ENCODE measurements around the gene HS3ST5.
"Not testable (repeated sequence)": the region's sequence is repeated elsewhere in the genome, so short reads cannot be mapped to it uniquely, and the experiment has no call there.

Gene HS3ST5

DNA sequence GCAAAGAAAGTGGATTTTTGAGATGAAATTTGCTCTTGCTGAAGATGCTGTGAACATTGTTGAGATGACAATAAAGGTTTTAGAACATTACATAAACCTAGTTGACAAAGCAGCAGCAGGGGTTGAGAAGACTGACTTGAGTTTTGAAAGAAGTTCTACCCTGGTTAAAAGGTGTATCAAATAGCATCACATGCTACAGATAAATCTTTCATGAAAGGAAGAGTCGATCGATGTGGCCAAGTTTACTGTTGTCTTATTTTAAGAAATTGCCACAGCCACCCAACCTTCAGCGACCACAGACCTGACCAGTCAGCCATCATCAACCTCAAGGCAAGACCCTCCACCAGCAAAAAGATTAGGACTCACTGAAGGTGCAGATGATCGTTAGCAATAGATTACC, 155.3 kb downstream of the HS3ST5 start:
- DNase-seq, result no peak

DNA sequence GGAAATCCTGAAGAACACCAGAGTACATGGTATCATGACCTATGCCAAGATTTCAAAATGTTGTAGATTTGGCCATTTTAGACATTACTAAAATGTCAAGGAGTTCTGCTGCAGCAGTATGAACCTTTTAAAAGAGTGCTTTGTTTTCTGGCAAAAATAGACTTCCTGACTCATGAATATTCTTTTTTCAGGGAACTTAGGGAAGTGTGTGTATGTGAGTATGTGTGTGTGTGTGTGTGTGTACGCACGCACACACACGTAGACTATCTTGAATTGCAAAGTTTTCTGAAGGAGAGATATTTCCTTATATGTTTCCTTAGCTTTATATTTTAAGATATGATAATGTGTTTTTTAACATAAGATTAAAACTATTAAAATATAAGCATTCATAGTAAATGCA, 161.2 kb downstream of the HS3ST5 start:
- DNase-seq, result no peak

DNA sequence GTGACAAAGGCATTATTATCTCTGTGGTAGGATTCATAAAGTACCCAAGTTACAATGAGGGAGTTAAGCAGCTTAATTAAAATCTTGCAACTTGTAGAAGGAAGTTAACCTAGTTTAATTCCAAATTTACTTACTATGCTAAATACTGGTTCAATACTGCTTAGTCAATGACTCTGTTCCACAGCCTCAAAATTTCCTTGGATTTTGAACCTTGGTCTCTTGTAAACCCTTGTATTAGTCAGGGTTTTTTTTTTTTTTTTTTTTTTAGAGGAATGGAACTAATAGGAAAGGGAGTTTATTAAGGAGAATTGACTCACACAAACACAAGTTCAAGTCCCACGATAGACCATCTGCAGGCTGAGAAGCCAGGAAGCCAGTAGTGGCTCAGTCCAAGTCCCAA, 163.4 kb downstream of the HS3ST5 start:
- DNase-seq, result no peak

DNA sequence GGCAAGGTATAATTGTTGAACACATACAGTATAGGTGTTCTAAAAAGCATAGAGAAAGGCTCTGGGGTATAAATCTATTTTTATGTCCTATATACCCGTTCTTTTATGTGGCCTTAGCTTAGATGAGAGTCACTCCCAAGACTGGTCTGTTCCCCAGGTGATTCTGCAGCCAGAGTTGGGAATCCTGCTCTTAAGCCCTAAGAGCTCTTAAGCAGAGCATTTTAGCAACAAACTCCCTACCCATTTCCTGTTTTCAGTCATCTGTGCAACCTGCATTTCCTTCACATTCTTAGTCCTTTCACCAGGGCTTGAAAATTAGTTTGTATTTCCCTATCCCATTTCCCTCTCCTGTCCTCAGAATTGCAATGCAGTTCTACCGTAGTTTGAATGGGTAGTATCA, 166.1 kb downstream of the HS3ST5 start:
- DNase-seq, result peak in 1 of 3 experiments; percentile 19

DNA sequence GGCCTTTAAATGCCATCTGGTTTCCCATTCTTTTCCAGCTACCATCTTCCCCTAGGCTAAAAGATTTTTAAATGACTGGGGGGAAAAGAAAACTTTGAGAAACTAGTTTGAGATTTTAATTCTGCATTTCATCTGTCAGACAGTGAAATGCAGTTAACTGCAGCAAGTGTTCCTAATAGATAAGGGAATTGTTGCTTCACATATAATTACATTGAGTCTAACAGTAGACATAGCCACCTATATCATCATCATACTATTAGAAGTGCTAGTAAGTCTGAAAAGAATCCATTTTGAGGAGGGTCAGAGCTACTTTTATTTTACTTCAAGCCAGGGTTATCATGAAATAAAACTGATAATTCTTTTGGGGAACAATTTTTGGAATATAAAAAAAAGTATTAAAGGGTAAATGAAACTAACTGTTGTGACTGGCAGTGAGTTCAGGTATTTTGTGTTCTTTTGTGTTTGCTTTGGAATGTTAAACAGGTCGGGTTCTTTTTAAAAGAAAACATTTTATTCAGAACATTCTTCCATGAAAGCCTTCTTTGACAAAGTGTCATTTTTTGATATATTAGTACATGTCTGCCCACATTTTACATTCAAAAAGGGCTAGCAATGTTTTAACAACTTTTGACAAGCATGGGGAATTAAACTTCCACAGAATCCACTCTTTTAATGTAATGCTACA, 170.1 kb downstream of the HS3ST5 start:
- DNase-seq, result no peak

DNA sequence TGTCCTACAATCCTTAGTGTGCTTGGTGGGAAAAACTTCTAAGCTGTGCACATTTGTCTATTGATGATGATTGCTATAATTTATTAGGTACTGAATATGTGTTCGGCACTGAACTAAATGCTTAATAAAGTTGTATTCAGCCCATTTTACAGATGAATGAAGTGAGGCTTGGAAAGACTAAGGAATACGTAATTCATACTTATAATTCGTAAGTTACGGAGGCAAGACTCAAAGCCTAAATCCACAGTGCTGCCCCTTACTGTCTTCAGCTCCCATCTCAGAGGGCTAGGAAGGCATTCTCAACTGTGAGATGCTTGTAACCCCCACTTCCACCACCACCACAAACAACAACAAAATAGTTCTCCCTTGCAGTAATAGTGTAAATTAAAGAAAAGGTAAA, 171.3 kb downstream of the HS3ST5 start:
- no peak for DNase-seq

DNA sequence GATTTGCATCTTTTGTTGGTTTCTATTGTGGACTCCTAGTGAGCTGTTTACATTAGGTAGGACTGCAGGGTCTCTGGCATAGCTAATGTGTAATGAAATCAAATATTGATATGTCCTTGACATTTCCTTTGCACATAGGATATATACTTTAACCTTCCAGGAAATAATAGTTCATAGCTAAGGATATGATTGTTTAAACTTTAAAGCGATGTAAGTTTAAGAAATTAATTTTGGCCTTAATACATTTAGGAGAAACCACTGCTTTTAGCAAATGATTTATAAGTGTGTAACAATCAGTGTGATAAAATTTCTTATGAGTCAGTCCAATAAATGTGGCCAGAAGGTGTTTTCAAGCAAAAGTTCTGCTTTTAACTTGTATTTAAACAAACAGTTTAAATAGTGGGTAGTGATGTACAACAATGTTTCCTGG, 171.8 kb downstream of the HS3ST5 start:
- peak in 1 of 3 experiments; percentile 41 for DNase-seq

DNA sequence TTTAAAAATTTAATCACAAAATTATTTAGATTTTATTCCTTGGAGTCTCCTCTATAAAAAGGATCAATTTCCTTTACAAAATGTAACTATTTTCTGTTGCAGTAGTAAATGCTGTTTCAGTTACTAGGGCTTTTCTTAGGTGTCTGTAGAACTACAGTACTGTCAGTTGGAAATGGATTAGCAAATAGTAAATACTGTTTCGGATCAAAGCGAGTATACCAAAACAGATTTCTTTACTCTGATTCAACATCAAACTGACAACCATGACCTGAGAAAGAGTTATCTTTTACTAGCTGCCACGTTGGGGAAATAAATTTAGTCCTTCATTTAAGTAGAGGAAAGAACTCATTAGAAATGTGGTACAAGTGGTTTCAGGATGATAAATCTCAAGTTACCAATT, 172.5 kb downstream of the HS3ST5 start:
- DNase-seq, result peak in 1 of 3 experiments; percentile 41

DNA sequence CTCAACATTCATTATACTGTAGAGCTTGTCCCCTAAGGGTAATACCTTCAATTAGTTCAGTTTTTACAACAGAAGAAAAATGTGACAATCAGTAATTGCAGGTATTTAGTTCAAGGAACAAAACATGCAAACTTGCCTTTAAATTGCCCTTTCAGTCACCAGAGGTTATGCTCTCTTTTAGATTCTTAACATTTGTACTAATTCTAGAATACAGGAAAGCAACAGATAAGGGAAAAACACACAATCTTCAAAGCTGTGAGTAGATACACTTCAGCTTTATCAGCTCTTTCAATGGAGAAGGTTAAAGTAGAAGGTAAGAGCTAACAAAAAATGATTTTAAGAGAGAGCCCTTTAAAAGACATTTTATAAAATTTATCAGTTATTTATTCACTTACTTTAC, 173.1 kb downstream of the HS3ST5 start:
- peak in 1 of 3 experiments; percentile 17 for DNase-seq

DNA sequence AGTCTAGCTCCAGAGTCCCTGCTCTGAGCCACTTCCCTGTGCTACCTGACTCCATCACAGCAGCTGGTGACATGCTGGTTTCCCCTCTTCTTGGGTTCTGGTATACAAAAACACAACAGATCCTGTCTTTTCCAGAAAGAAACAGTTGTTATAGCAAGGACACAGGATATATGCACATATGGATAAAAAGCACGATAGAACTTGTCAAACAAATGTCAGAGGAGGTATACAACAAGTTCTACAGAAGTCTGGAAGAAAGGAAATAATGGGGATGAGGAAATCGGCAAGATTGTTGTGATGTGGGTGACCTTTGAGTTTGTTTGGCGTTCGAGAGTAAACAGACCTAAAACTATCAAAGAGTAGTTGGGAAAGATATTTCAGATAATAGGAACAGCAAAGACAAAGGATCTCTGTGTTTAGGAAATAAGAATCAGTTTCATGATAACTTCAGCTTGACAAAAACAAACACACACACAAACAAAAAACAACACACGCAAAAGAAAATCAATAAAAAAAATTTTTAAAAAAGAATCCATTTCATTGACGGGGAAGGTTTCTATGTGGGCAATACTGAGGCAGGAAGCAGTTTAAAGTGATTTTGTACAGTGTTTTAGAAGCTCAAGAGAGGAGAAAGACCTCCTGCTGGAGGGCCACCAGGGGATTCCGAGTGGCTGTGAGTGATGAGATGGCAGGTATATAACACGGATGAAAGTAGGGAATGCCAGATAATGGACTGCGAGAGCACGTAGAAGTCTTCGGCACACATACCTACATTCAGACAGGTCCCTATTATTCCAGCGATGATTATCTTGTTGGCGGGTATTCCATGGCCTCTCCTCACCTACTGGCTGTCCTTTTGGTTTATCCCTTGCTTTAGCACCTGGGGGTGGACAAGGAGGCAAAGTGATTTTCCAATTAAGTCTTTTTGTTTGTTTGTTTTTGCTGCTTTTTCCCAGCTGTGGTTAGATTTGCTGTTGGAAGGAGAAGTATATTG, 174.9 kb downstream of the HS3ST5 start:
- peak in 1 of 3 experiments; percentile 17 for DNase-seq

DNA sequence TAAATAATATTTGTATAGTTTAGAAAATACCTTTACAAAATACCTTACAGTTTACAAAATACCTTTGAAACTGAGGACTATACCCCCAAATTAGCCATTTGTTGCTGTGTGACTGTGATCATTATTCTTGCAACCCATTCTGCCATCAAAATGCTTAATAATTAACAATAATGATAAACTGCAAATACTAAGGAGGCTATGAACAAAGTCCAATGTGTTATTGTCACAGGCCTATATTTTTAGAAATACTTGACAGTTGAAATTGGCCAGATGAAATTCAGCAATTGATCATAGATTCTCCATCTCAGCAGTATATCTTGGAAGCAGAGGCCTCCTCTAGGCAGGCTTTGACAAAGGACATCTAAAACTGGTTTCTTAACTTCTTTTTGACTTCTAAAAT, 178.6 kb downstream of the HS3ST5 start:
- no peak for DNase-seq

DNA sequence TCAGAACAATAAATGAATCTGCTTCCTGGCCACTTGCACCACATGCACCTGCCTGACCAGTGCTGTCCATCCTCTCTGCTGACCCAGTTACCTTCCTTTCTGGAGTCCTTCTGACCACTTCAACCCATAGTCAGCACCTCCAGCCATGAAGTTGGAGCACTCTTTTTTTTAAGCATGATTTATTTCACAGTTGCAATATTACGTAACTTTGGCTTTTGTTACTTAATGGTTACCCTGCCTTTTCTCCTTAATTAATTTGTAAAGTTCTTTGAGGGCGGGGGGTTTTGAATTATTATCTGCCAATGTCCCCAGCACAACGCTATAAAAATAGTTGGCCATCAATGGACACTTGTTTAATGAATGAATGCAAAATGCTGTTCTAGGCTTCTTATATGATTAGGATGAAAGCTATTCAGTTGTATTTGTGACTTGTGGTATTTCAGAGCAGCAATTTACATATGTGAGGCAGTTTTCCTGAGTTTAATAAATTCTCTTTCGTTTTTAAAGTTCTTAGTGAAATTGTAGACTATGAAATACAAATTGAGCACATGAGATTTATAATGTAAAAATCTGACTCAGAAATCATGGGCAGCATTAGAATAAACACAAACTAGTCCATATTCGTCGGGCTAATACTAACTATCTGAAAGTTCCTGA, 180.0 kb downstream of the HS3ST5 start:
- DNase-seq, result no peak

DNA sequence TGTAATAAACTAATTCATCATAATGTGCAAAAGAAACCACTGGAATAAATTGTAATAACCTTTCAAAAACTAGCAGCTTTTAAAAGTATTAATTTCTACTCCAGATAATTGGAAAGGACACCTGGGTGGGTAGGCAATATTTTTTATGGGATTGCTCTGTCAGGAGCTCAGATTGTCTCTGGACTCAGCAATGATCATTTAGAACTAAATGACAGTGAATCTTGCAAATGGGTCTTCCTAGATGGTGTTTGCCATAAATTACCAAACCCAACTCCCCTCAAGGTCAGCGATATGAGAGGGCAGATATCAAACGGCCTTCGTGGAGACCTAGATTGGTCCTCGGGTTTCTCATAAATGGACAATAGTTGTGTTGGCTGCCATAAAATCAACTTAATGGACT, 181.9 kb downstream of the HS3ST5 start:
- no peak for DNase-seq

DNA sequence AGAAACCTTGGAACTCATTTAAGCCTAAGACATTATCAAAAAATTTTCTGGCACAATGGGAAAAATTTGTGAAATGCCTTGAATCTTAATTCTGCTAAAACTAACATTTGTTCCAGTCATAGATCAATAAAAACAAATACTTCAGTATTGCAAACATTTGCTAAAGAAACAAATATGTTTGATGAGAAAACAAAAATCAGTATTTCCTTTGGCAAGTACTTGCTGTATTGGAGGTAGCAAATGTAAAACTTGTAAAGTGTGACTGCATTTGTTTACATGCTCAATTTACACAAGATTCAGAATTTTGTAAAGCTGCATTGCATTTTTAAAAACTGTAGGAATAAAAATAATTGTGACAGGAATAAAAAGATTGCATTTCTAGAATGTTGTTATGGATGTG, 183.1 kb downstream of the HS3ST5 start:
- no peak for DNase-seq

DNA sequence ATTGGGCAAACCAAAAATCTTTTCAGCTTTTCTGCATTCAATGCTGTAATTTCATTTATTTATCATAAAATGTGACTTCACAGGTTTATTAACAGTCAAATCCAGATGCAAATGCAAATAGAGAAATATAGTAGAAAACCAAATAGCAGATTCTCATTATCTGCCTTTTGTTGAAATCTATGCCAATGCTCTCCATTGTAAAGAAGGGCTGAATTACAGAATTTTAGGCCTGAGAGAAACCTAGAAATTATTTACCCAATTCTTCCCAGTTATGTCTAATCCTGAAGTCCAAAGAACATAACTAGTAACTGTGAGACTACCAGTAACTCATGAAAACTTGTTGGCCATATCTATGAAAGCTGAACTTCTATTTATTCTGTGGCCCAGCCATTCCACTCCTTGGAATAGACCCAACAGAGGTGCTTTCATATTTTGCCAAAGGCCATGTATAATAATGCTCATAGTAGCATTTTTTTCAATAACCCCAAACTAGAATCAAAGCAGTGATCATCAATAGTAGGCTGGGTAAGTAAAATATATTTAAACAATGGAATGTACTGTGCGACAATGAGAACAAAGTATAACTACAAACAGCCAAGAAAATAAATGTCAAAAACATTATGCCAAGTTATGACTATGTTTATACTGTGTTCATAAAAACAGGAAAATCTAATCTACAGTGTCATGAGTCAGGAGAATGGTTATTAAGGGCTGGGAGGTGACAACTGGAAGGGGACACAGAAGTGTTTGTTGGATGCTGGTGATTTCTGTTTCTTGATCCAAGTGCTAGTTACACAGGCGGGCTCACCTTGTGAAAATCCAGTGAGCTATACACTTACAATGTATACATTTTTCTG, 183.8 kb downstream of the HS3ST5 start:
- DNase-seq, result no peak

DNA sequence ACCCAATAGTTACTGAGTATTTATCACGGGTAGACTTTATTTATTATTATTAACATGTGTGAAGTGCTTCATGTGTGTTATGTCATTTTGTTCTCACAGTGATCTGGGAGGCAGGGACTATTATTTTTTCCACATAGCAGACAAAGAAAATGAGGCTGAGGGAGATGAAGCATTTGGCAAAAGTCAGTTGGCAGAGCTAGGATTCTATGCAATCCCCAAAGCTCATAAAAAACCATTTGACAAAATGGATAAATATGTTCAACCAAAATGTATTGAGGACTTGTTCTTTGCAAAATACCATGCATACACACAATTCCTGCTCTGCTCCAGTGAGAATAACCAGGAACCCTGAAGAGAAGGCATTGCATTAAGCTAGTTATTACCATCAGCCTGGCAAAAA, 184.4 kb downstream of the HS3ST5 start:
- DNase-seq, result no peak

DNA sequence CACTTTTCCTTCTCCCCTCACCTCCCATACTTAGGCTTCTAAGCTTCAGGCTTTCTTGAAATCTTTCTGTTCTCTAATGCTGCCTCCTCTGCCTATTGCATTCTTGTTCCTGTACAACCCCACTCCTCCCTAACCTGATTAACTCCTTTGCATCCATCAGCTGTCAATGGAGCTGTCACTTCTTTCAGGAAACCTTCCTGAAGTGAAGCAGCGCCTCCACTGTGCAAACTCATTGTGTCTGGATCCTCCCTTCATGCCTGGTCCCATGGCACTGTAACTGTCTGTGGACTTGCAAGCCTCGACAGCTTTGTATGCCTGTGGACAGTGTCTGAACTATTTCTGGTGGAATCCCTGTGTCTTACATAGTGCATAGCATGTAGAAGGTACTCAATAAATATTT, 185.0 kb downstream of the HS3ST5 start:
- no peak for DNase-seq

DNA sequence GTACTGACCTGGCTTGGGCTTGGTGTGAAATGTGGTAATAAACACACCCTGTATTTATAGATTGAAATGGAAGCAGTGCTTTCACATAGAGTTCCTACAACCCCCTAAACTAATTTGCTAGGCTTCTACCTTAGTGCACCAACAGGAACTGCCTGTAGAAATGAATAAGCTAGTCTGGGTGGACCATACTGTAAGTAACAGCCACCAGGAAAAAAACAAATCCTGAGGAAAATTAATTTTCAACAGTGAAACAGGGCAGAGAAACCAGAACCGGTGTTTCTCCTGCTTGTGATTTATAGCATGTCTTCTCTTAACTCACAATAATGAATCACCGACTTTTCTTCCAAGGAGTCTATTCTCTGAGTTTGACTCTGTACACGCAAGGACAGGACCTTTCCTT, 187.1 kb downstream of the HS3ST5 start:
- DNase-seq, result no peak

DNA sequence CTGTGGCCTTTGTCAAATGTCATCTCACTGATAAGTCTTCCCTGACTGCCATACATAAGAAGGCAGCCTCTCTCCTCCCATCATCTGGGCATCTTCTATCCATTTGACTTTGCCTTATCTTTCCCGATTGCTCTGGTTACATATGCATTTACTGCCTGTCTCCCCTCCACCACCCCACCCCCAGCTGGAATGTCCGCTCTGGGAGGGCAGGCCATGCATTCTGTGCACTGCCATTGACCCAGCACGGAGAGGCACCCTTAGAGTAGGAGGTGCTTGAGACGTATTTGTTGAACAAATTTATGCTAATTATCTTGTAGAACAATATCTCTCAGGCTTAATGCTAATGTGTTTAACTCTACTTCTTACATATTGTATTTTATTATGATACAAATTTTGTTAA, 188.0 kb downstream of the HS3ST5 start:
- no peak for DNase-seq

DNA sequence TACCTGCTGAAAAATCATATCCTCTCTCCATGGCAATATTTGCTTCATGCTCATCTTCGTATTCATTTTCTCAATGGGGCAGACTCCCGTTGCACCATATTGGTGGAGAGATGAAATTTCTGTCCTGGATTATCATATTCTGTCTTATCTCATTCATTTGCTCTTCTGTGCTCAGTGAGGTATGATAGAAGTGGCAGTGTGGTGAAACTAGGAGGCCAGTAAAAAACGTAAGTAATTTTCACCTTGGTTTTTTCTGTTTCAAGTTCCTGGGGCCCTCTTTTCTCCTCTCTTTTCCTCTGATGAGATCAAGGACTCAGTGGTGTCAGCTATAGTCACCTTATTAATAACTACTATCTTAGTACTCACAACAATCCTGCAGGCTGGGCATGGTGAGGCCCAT, 189.4 kb downstream of the HS3ST5 start:
- DNase-seq, result no peak

DNA sequence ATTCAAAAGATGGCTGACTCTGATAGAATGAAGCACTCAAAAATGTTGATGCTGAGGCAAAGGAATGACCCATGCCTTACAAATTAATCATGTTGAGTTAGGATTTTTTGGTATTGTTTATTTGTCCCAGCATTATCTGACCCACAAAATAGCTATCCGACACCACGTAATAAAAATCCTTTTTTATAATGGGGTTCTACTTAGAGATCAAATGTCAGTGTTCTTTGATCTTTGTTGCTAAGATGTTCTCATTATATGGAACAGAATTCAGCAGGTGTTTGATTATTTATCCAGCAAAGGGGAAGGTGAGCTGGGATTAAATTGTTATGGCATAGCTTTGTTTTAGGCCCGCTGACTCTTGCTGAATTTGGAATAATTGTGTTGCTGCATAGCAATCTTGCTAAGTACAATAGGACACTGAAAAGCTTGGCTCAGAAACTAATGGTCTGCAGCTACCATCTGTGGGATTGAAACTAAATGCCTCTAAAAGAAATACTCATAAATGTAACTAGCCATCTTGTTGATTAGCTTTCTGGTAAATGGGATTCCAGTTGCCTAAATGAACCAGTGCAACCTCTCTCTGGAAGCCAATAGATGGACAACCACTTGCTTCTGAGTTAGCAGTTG, 191.6 kb downstream of the HS3ST5 start:
- peak in 1 of 3 experiments; percentile 27 for DNase-seq

DNA sequence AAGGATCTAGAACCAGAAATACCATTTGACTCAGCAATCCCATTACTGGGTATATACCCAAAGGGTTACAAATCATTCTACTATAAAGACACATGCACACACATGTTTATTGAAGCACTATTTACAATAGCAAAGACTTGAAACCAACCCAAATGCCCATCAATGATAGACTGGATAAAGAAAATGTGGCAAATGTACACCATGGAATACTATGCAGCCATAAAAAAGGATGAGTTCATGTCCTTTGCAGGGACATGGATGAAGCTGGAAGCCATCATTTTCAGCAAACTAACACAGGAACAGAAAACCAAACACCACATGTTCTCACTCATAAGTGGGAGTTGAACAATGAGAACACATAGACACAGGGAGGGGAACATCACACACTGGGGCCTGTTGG, 193.6 kb downstream of the HS3ST5 start:
- DNase-seq, result not testable (repeated sequence)
